Tibial nerve (tissue), 4 donors: ENCODE data around the gene LPAR2.

Experiments used
- EP300 ChIP-seq, 2 donors: sonication (generic); formaldehyde crosslinking; IDR thresholded peaks; one replicate each; pipeline ENCODE4 v1.6.1; 2017; ENCODE audit warnings: antibody characterized with exemption in 2 of 2, mild to moderate bottlenecking in 1 of 2
- POLR2A ChIP-seq, 2 donors: fragments of 450-650 bp; IDR thresholded peaks; one replicate each; pipeline ENCODE4 v1.6.1; 2017; ENCODE audit warnings: antibody characterized with exemption in 2 of 2, mild to moderate bottlenecking in 2 of 2, moderate library complexity in 2 of 2
- TF ChIP-seq, protein P1 (sequence below), 5 experiments: fragments of 200-600 bp in 3 of 5; fragments of 450-650 bp in 2 of 5; sonication (generic) in 3 of 5; IDR thresholded peaks; one replicate each; pipeline ENCODE4 v1.5.1; 2016 to 2019; ENCODE audit warnings: antibody characterized with exemption in 5 of 5, mild to moderate bottlenecking in 3 of 5, moderate library complexity in 2 of 5

DNA sequence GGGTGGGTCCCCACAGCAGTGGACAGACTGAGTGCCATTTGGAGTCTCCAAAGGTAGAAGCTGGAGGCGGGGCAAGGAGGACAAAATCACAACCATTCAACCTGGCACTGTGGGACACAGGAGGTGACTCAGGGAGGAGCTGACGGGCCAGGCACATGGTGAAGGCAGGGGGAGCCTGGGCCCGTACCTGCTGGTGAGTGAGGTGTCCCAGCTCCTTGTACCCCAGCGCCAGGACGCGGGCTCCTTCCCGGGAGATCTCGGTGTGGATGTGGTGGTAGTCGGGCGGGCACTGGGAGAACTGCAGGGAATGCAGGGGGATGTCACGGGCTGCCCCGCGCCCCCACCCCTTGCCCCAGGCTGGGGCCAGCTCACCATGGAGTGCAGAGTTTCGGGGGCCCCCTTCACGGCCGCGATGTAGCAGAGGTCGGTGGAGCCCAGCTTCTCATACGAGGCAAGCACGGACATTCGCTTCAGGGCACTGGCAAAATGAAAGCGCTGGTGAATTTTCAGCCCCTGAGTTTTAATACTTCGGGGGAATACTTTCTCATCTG, 25.7 kb upstream of the LPAR2 start:
- TF ChIP-seq, protein P1, sequence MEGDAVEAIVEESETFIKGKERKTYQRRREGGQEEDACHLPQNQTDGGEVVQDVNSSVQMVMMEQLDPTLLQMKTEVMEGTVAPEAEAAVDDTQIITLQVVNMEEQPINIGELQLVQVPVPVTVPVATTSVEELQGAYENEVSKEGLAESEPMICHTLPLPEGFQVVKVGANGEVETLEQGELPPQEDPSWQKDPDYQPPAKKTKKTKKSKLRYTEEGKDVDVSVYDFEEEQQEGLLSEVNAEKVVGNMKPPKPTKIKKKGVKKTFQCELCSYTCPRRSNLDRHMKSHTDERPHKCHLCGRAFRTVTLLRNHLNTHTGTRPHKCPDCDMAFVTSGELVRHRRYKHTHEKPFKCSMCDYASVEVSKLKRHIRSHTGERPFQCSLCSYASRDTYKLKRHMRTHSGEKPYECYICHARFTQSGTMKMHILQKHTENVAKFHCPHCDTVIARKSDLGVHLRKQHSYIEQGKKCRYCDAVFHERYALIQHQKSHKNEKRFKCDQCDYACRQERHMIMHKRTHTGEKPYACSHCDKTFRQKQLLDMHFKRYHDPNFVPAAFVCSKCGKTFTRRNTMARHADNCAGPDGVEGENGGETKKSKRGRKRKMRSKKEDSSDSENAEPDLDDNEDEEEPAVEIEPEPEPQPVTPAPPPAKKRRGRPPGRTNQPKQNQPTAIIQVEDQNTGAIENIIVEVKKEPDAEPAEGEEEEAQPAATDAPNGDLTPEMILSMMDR (IDR thresholded peaks at IDR 0.05) = no peak
- no peak for TF ChIP-seq EP300 (IDR thresholded peaks at IDR 0.05)
- no peak for TF ChIP-seq POLR2A (IDR thresholded peaks at IDR 0.05)
